ENCODE results near the gene RNPC3. TPM values are rescaled to one million over a fixed set of nuclear protein-coding genes. Genes with fewer than 3 reads are reported as not detected.

Gene RNPC3
- polyA plus RNA-seq, 1 donor from 2014 or later: 61.0 TPM

DNA sequence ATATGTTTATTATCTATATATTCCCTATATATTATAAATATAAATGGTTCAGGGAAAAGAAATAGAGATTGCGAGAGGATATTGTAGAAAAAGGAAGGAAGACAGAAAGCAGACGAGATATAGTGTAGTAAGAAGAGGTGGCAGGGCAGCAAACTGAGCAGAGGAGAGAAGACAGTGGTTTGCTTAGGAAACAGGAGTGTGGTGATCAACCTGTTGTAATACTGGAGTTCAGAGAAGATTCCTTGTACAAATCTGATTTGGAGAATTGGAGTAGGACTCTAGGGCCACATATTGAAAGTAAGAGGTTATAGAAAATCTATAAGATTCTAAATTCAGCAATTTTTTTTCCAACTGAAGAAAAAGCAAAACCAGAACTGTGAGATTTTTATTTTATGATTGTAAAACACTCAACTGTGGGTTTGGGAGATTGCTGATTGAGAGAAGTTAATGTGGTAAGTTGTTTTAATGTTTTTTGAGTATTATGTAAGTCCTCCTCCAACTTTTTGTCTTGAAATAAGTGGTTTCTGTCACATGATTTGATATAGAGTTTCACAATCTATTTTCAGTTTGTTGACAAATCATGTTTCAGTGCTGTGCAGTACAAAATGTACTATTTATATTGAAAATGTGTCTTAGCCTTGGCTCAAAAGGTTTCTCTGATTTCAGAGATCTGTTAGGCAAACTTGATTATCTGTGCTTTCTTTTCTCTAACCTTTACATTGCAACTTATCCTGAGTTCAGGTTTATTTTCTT lies 36.3 kb downstream of the RNPC3 start:
- Histone ChIP-seq H3K9me2 (ENCODE audit: insufficient read depth, low read length) (no peaks in the 10 kb centered on the region), H3K79me2 (replicated peaks; ENCODE audit: insufficient read depth, low read length) (no peaks in the 10 kb centered on the region), H4K20me1 (ENCODE audit: insufficient read depth) (no peaks in the 10 kb centered on the region), H3K4me3 (ENCODE audit: low read length) (no peak overlapping the region), H3K36me3 (ENCODE audit: insufficient read depth, low read length) (no peaks in the 10 kb centered on the region), H3F3A (ENCODE audit: insufficient read depth, low read length, poor library complexity, severe bottlenecking) (no peaks in the 10 kb centered on the region), H3K27ac (ENCODE audit: low read length) (no peak overlapping the region), H3K9ac (ENCODE audit: low read length) (no peak overlapping the region), H3K4me2 (ENCODE audit: low read length) (no peak overlapping the region), H3K27me3 (ENCODE audit: insufficient read depth, low read depth, low read length) (no peaks in the 10 kb centered on the region), H2AFZ (ENCODE audit: low read depth, low read length) (no peak overlapping the region), H3K9me3 (ENCODE audit: low read length) (no peaks in the 10 kb centered on the region)
- TF ChIP-seq, protein P1, sequence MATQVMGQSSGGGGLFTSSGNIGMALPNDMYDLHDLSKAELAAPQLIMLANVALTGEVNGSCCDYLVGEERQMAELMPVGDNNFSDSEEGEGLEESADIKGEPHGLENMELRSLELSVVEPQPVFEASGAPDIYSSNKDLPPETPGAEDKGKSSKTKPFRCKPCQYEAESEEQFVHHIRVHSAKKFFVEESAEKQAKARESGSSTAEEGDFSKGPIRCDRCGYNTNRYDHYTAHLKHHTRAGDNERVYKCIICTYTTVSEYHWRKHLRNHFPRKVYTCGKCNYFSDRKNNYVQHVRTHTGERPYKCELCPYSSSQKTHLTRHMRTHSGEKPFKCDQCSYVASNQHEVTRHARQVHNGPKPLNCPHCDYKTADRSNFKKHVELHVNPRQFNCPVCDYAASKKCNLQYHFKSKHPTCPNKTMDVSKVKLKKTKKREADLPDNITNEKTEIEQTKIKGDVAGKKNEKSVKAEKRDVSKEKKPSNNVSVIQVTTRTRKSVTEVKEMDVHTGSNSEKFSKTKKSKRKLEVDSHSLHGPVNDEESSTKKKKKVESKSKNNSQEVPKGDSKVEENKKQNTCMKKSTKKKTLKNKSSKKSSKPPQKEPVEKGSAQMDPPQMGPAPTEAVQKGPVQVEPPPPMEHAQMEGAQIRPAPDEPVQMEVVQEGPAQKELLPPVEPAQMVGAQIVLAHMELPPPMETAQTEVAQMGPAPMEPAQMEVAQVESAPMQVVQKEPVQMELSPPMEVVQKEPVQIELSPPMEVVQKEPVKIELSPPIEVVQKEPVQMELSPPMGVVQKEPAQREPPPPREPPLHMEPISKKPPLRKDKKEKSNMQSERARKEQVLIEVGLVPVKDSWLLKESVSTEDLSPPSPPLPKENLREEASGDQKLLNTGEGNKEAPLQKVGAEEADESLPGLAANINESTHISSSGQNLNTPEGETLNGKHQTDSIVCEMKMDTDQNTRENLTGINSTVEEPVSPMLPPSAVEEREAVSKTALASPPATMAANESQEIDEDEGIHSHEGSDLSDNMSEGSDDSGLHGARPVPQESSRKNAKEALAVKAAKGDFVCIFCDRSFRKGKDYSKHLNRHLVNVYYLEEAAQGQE (IDR thresholded peaks at IDR 0.05; ENCODE audit: borderline replicate concordance): no peak
- no peak for TF ChIP-seq RAD21 (conservative IDR thresholded peaks at IDR 0.05)
- no peak for TF ChIP-seq POLR2AphosphoS5 (IDR thresholded peaks at IDR 0.05)
- no peak for TF ChIP-seq TAF1 (IDR thresholded peaks at IDR 0.05; ENCODE audit: low read depth)
- TF ChIP-seq, protein P2, sequence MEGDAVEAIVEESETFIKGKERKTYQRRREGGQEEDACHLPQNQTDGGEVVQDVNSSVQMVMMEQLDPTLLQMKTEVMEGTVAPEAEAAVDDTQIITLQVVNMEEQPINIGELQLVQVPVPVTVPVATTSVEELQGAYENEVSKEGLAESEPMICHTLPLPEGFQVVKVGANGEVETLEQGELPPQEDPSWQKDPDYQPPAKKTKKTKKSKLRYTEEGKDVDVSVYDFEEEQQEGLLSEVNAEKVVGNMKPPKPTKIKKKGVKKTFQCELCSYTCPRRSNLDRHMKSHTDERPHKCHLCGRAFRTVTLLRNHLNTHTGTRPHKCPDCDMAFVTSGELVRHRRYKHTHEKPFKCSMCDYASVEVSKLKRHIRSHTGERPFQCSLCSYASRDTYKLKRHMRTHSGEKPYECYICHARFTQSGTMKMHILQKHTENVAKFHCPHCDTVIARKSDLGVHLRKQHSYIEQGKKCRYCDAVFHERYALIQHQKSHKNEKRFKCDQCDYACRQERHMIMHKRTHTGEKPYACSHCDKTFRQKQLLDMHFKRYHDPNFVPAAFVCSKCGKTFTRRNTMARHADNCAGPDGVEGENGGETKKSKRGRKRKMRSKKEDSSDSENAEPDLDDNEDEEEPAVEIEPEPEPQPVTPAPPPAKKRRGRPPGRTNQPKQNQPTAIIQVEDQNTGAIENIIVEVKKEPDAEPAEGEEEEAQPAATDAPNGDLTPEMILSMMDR (IDR thresholded peaks at IDR 0.05; ENCODE audit: poor library complexity, severe bottlenecking): no peak
- no peak for TF ChIP-seq SMC3 (conservative IDR thresholded peaks at IDR 0.05; ENCODE audit: poor library complexity)
- TF ChIP-seq EZH2 (IDR thresholded peaks at IDR 0.05; ENCODE audit: borderline replicate concordance, insufficient read depth, low read length, poor library complexity, severe bottlenecking): no peak
- TF ChIP-seq MXI1 (conservative IDR thresholded peaks at IDR 0.05; ENCODE audit: poor library complexity, severe bottlenecking): no peak
- TF ChIP-seq EP300 (conservative IDR thresholded peaks at IDR 0.05; ENCODE audit: poor library complexity, severe bottlenecking): no peak

DNA sequence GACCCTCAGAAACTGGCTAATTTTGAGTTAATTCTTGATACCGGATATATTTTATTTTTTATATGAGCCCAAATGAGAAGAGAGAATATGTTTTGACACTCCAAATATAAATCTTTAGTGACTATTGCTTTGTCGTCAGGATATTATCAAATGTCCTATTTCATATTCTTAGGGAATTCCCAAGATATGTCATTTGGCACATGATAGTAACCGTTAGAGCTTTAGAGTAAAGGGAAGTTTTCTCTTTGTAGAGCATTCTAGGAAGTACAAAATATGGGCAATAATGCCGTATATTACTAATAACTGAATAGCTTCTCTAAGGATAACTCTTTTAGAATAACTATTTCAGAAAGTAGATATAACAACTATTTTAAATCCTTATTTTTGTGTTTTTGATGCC lies 37.6 kb downstream of the RNPC3 start:
- H2AFZ ChIP-seq (ENCODE audit: low read depth, low read length): no peak overlapping the region
- H3F3A ChIP-seq (ENCODE audit: insufficient read depth, low read length, poor library complexity, severe bottlenecking): no peaks in the 10 kb centered on the region
- H3K27me3 ChIP-seq (ENCODE audit: insufficient read depth, low read depth, low read length): no peaks in the 10 kb centered on the region
- H3K9me2 ChIP-seq (ENCODE audit: insufficient read depth, low read length): no peaks in the 10 kb centered on the region
- no peak for TF ChIP-seq POLR2AphosphoS5 (IDR thresholded peaks at IDR 0.05)
- no peak for TF ChIP-seq EZH2 (IDR thresholded peaks at IDR 0.05; ENCODE audit: borderline replicate concordance, insufficient read depth, low read length, poor library complexity, severe bottlenecking)
- TF ChIP-seq RAD21 (conservative IDR thresholded peaks at IDR 0.05): no peak
- TF ChIP-seq MXI1 (conservative IDR thresholded peaks at IDR 0.05; ENCODE audit: poor library complexity, severe bottlenecking): no peak
- TF ChIP-seq EP300 (conservative IDR thresholded peaks at IDR 0.05; ENCODE audit: poor library complexity, severe bottlenecking): no peak
- TF ChIP-seq, protein P2 (IDR thresholded peaks at IDR 0.05; ENCODE audit: poor library complexity, severe bottlenecking): no peak
- TF ChIP-seq TAF1 (IDR thresholded peaks at IDR 0.05; ENCODE audit: low read depth): no peak
- TF ChIP-seq, protein P1 (IDR thresholded peaks at IDR 0.05; ENCODE audit: borderline replicate concordance): no peak
- TF ChIP-seq SMC3 (conservative IDR thresholded peaks at IDR 0.05; ENCODE audit: poor library complexity): no peak
- no peak overlapping the region for H3K27ac ChIP-seq (ENCODE audit: low read length)
- H4K20me1 ChIP-seq (ENCODE audit: insufficient read depth): no peaks in the 10 kb centered on the region
- no peak overlapping the region for H3K9ac ChIP-seq (ENCODE audit: low read length)
- no peaks in the 10 kb centered on the region for H3K9me3 ChIP-seq (ENCODE audit: low read length)
- no peak overlapping the region for H3K4me3 ChIP-seq (ENCODE audit: low read length)
- no peaks in the 10 kb centered on the region for H3K79me2 ChIP-seq (replicated peaks; ENCODE audit: insufficient read depth, low read length)
- H3K4me2 ChIP-seq (ENCODE audit: low read length): no peak overlapping the region
- no peaks in the 10 kb centered on the region for H3K36me3 ChIP-seq (ENCODE audit: insufficient read depth, low read length)
